Kidney (tissue), 14 donors: ENCODE data around the gene HSPG2. TPM values are rescaled to one million over a fixed set of nuclear protein-coding genes. Genes with fewer than 3 reads are reported as not detected.

Experiments
- DNase-seq, 5 donors: peaks; one replicate each; pipeline ENCODE4 v3.0.0-alpha.2; 2013 to 2020
- FAIRE-seq: peaks from 2 replicates; lab custom pipeline; 2012; peaks lifted over from hg19 to GRCh38; lab: Jason Lieb, UNC
- H3K27ac ChIP-seq, 2 donors: one replicate each; pipeline ENCODE4 v1.7.0; 2013; ENCODE audit warnings: low read depth in 2 of 2, low read length in 2 of 2, inconsistent platforms in 1 of 2
- H3K27me3 ChIP-seq: one replicate; pipeline ENCODE4 v1.7.1; 2013; ENCODE audit warnings: low read length, inconsistent platforms; ENCODE audit not compliant: control insufficient read depth, insufficient read depth
- H3K36me3 ChIP-seq, 3 donors: one replicate each; pipeline versions ENCODE4 v1.7.0 to v1.7.1; 2013; ENCODE audit warnings: low read length in 3 of 3, control low read depth in 1 of 3, inconsistent platforms in 1 of 3; ENCODE audit not compliant: insufficient read depth in 3 of 3, control insufficient read depth in 2 of 3
- H3K4me1 ChIP-seq, 3 donors: one replicate each; pipeline versions ENCODE4 v1.7.0 to v1.7.1; 2013; ENCODE audit warnings: low read length in 3 of 3, inconsistent platforms in 1 of 3, low read depth in 1 of 3; ENCODE audit not compliant: control insufficient read depth in 2 of 3, insufficient read depth in 2 of 3
- H3K4me3 ChIP-seq, 3 donors: one replicate each; pipeline versions ENCODE4 v1.7.0 to v1.8.1; 2013; ENCODE audit warnings: low read length in 3 of 3, control low read depth in 1 of 3, inconsistent platforms in 1 of 3
- H3K9ac ChIP-seq, 3 donors: one replicate each; pipeline versions ENCODE4 v1.7.0 to v1.7.1; 2013; ENCODE audit warnings: low read length in 3 of 3, control low read depth in 1 of 3, inconsistent platforms in 1 of 3
- H3K9me3 ChIP-seq, 3 donors: one replicate each; pipeline versions ENCODE4 v1.7.0 to v1.7.1; 2013; ENCODE audit warnings: low read length in 3 of 3, control low read depth in 1 of 3, inconsistent platforms in 1 of 3; ENCODE audit not compliant: control insufficient read depth in 2 of 3, insufficient read depth in 1 of 3
- intact Hi-C: fragments of 100-400 bp; cut with DNase I; formaldehyde crosslinking; loops from one replicate; pipeline ENCODE4 v1.11.1; 2022
- polyA plus RNA-seq: library from polyadenylated mRNA; stranded (reverse); fragments of 350-450 nt; fragmentation: Illumina TruSeq; extraction: RNeasy Lipid Tissue Mini Kit (QIAGEN cat#74804); gene quantifications from one replicate; pipeline ENCODE4 v1.2.3, GENCODE V29; 2014; ENCODE audit warnings: low read depth, low replicate concordance; ENCODE audit not compliant: insufficient read depth
- total RNA-seq: library from RNA; stranded (reverse); fragmentation: NEBNext Ultra II Directional; extraction: Animal tissue kit (Norgen Biotek cat#: 25700); gene quantifications from one replicate; pipeline ENCODE4 v1.2.1, GENCODE V29; 2021
- TF ChIP-seq, protein P1 (sequence below): IDR thresholded peaks from 3 replicates; pipeline ENCODE4 v1.5.1; 2012; ENCODE audit warnings: mild to moderate bottlenecking, moderate library complexity, borderline replicate concordance; ENCODE audit not compliant: insufficient read depth; ENCODE audit errors: extremely low read depth
- donor health status: control.
- donor health status: control.
- donor health status: control.
- donor health status: control.
- donor health status: control.
- donor health status: DM: yes; HTN: yes; CAD: no.
- donor health status: Normal renal cell carcinoma (clear cell type).

HSPG2 gene
- total and polyA plus RNA-seq, 2 donors from 2014 or later: 60.4 to 510 TPM

GRCh38 chr1:21924503-21925005 is 12.6 kb downstream of the HSPG2 start:
- no peak for FAIRE-seq

DNA sequence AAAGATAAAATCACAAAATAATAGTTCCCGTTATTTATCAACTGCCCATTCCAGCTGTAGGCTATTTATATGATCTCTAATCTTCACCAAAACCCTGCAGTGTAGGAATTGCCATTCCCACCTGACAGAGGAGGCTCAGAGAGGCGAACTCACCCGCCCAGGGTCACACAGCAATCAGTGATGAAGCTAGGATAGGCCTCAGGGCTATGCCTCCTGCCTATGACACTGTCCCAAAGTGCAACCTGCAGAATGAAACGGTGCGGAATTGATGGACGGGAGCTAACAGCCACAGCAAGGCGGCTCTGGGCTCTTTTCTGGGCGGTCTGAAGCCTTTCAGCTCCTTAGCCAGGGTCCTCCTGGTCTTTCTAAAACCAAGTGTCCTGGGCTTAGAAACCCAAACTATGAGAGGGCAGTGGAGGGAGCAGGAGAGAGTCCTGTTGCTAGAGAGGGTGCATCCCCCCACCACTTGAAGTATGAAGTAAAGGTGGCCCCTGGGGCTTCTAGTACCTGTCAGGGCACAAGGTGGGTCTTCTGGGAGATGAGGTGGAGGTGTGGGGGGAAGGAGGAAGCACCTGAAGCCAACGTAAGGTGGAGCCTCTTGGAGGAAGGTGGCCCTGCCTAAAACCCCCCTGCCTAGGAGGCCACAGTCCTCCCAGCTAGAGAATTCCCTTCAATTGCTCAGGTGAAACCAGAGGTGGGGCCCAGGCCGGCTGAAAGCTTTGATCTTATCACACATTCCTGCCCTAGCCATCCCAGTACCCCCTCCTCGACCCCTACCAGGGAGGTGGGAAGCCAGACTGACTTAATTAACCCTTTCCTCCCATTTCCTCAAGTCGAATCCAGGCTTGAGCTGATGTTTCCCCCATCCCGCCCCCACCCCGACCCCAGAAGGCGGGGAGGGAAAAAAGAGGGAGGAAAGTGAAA is 14.8 kb downstream of the HSPG2 start:
- peak overlapping the region in 2 of 3 donors; percentile 4 to 43 for H3K9ac ChIP-seq
- no peak overlapping the region for H3K4me3 ChIP-seq
- H3K9me3 ChIP-seq: no peaks in the 10 kb centered on the region
- H3K4me1 ChIP-seq: peaks cover 5 to 60% (median 41%) of the 10 kb centered on the region in 3 donors
- FAIRE-seq (no peak), DNase-seq (peak; percentile 88 to 95 (median 93))
- TF ChIP-seq, protein P1, sequence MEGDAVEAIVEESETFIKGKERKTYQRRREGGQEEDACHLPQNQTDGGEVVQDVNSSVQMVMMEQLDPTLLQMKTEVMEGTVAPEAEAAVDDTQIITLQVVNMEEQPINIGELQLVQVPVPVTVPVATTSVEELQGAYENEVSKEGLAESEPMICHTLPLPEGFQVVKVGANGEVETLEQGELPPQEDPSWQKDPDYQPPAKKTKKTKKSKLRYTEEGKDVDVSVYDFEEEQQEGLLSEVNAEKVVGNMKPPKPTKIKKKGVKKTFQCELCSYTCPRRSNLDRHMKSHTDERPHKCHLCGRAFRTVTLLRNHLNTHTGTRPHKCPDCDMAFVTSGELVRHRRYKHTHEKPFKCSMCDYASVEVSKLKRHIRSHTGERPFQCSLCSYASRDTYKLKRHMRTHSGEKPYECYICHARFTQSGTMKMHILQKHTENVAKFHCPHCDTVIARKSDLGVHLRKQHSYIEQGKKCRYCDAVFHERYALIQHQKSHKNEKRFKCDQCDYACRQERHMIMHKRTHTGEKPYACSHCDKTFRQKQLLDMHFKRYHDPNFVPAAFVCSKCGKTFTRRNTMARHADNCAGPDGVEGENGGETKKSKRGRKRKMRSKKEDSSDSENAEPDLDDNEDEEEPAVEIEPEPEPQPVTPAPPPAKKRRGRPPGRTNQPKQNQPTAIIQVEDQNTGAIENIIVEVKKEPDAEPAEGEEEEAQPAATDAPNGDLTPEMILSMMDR: no peak
- peak overlapping the region; percentile 33 to 76 for H3K27ac ChIP-seq
- intact Hi-C loops: no loop called here
- no peaks in the 10 kb centered on the region for H3K27me3 ChIP-seq
- no peaks in the 10 kb centered on the region for H3K36me3 ChIP-seq

More at GRCh38 chr1:21924503-21925005, 12.6 kb downstream of the HSPG2 start:
- TF ChIP-seq, protein P1: no peak
- Histone ChIP-seq H3K9ac (no peak overlapping the region), H3K36me3 (no peaks in the 10 kb centered on the region), H3K27ac (peak overlapping the region in 1 of 2 donors; percentile 29), H3K9me3 (no peaks in the 10 kb centered on the region), H3K27me3 (no peaks in the 10 kb centered on the region), H3K4me1 (peaks cover 5 to 66% (median 50%) of the 10 kb centered on the region in 3 donors), H3K4me3 (no peak overlapping the region)
- intact Hi-C loops: no loop called here
- peak in 2 of 5 donors; percentile 59 to 72 for DNase-seq

DNA sequence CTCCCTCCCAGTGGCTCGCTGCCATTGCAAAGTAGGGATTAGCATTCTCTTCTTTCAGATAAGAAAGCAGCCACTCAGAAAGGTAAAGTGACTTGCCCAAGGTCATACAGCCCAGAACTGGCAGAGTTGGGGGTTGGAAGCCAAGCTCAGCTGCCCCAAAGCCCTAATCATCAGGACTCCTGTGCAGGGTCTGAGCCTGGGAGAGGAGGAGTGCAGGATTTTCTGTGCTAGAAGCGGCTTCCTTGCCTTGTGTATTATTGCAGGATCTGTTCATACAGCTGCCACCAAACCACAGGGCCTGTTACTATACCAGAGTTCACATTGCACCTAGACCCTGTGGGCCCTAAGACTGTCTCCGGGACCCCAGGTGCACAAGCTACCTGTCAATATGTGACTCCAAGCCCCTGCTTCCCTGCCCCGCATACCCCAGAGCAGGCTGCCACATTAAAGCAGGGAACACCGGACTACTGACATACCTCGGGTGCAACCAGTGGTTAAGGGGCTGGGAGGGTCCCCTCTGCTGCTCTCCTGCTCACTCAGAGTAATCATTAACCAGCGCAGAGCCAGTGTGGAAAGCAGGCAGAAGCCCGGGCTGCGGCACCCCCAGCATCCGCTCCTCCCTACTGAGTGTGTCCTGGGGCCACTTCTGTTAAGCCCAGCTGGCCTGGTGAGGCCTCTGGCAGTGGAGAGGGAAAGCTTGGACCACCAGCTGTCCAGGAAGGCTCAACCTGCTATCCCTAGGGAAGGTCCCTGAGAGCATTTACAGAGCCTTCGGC is 15.8 kb downstream of the HSPG2 start:
- peaks cover 5 to 52% (median 37%) of the 10 kb centered on the region in 3 donors for H3K4me1 ChIP-seq
- H3K27me3 ChIP-seq: no peaks in the 10 kb centered on the region
- H3K36me3 ChIP-seq: no peaks in the 10 kb centered on the region
- DNase-seq (peak; percentile 80 to 95 (median 93)), FAIRE-seq (no peak)
- peak overlapping the region in 1 of 3 donors; percentile 65 for H3K9ac ChIP-seq
- H3K4me3 ChIP-seq: no peak overlapping the region
- intact Hi-C loops: no loop called here
- no peaks in the 10 kb centered on the region for H3K9me3 ChIP-seq
- H3K27ac ChIP-seq: peak overlapping the region; percentile 38 to 54
- TF ChIP-seq, protein P1: no peak
